ENCODE data around the gene MARK2. TPM values are rescaled to one million over a fixed set of nuclear protein-coding genes. Genes with fewer than 3 reads are reported as not detected.
A peak's percentile ranks its signal among the peaks of the same experiment; 100 is the strongest.

Gene MARK2
- polyA plus RNA-seq, 1 donor (not counting 4 experiments of a cell fraction or from before 2014, with no cell fraction given) = 20.8 TPM

GRCh38 chr11:63951779-63952536 is 113.0 kb downstream of the MARK2 start:
- Histone ChIP-seq H3K36me3 (ENCODE audit: control insufficient read depth in 2 of 2, extremely low read depth in 1 of 2, insufficient read depth in 2 of 2, low read length in 2 of 2) (peaks cover 8 to 10% of the 10 kb centered on the region in 2 experiments), H3K27ac (ENCODE audit: control insufficient read depth, insufficient read depth, low read length) (peak overlapping the region; percentile 62), H2AFZ (ENCODE audit: control insufficient read depth, low read length) (peak overlapping the region; percentile 14), H3K4me3 (ENCODE audit: control insufficient read depth in 2 of 3, extremely low read depth in 1 of 3, insufficient read depth in 2 of 3, low read depth in 1 of 3, low read length in 3 of 3) (peak overlapping the region in 1 of 3 experiments; percentile 34), H3K9me1 (ENCODE audit: control insufficient read depth, extremely low read depth, insufficient read depth, low read length) (no peaks in the 10 kb centered on the region), H3K9me3 (ENCODE audit: control insufficient read depth, low read depth, low read length) (no peaks in the 10 kb centered on the region), H3K4me2 (ENCODE audit: control insufficient read depth, extremely low read depth, insufficient read depth, low read depth, low read length) (peak overlapping the region; percentile 73), H3K4me1 (ENCODE audit: control insufficient read depth, extremely low read depth, insufficient read depth, low read length) (peaks cover 14% of the 10 kb centered on the region), H4K20me1 (ENCODE audit: control insufficient read depth, extremely low read depth, insufficient read depth, low read length) (no peaks in the 10 kb centered on the region), H3K79me2 (ENCODE audit: control insufficient read depth, insufficient read depth, low read length) (no peaks in the 10 kb centered on the region), H3K27me3 (ENCODE audit: control insufficient read depth, extremely low read depth, insufficient read depth, low read length) (no peaks in the 10 kb centered on the region), H3K9ac (ENCODE audit: control insufficient read depth, extremely low read depth, insufficient read depth, low read length) (peak overlapping the region; percentile 48)
- dilution Hi-C loops (cut with MboI; ENCODE audit: extremely low pct_ligation_motif_present, low sequenced_read_pairs) = no loop called here
- no peak for DNase-seq (ENCODE audit: low read depth, low spot score)
- TF ChIP-seq CTCF (optimal IDR thresholded peaks at IDR 0.05 in 1 of 3, IDR thresholded peaks at IDR 0.05 in 1 of 3, conservative IDR thresholded peaks at IDR 0.05 in 1 of 3; ENCODE audit: extremely low read depth in 1 of 3, insufficient read depth in 2 of 3, low read length in 3 of 3) (no peak), EZH2 (IDR thresholded peaks at IDR 0.05; ENCODE audit: low read length) (no peak)
- FAIRE-seq = peak; percentile 51

GRCh38 chr11:63952570-63952969 is 113.7 kb downstream of the MARK2 start:
- Histone ChIP-seq H3K4me3 (ENCODE audit: control insufficient read depth in 2 of 3, extremely low read depth in 1 of 3, insufficient read depth in 2 of 3, low read depth in 1 of 3, low read length in 3 of 3) (peak overlapping the region in 1 of 3 experiments; percentile 34), H3K79me2 (ENCODE audit: control insufficient read depth, insufficient read depth, low read length) (no peaks in the 10 kb centered on the region), H3K36me3 (ENCODE audit: control insufficient read depth in 2 of 2, extremely low read depth in 1 of 2, insufficient read depth in 2 of 2, low read length in 2 of 2) (peaks cover 8 to 10% of the 10 kb centered on the region in 2 experiments), H3K27ac (ENCODE audit: control insufficient read depth, insufficient read depth, low read length) (peak overlapping the region; percentile 62), H3K27me3 (ENCODE audit: control insufficient read depth, extremely low read depth, insufficient read depth, low read length) (no peaks in the 10 kb centered on the region), H4K20me1 (ENCODE audit: control insufficient read depth, extremely low read depth, insufficient read depth, low read length) (no peaks in the 10 kb centered on the region), H3K9ac (ENCODE audit: control insufficient read depth, extremely low read depth, insufficient read depth, low read length) (peak overlapping the region; percentile 48), H3K9me3 (ENCODE audit: control insufficient read depth, low read depth, low read length) (no peaks in the 10 kb centered on the region), H3K4me2 (ENCODE audit: control insufficient read depth, extremely low read depth, insufficient read depth, low read depth, low read length) (peak overlapping the region; percentile 73), H3K9me1 (ENCODE audit: control insufficient read depth, extremely low read depth, insufficient read depth, low read length) (no peaks in the 10 kb centered on the region), H3K4me1 (ENCODE audit: control insufficient read depth, extremely low read depth, insufficient read depth, low read length) (peaks cover 14% of the 10 kb centered on the region), H2AFZ (ENCODE audit: control insufficient read depth, low read length) (peak overlapping the region; percentile 14)
- no peak for DNase-seq (ENCODE audit: low read depth, low spot score)
- no peak for FAIRE-seq
- TF ChIP-seq CTCF (optimal IDR thresholded peaks at IDR 0.05 in 1 of 3, IDR thresholded peaks at IDR 0.05 in 1 of 3, conservative IDR thresholded peaks at IDR 0.05 in 1 of 3; ENCODE audit: extremely low read depth in 1 of 3, insufficient read depth in 2 of 3, low read length in 3 of 3) (no peak), EZH2 (IDR thresholded peaks at IDR 0.05; ENCODE audit: low read length) (no peak)
- dilution Hi-C loops (cut with MboI; ENCODE audit: extremely low pct_ligation_motif_present, low sequenced_read_pairs) = no loop called here

Data from keratinocyte (primary cell).